NCI-H460 (cell line): ENCODE results near the gene ANKRD28. TPM values are rescaled to one million over a fixed set of nuclear protein-coding genes. Genes with fewer than 3 reads are reported as not detected.
"Not testable (repeated sequence)": the region's sequence is repeated elsewhere in the genome, so short reads cannot be mapped to it uniquely, and the experiment has no call there.

Experiments used
- DNase-seq: peaks from one replicate; pipeline ENCODE4 v3.0.0-alpha.2; 2016; ENCODE audit warnings: low read depth; ENCODE audit errors: extremely low read depth
- total RNA-seq: library from RNA; depleted of rRNA; stranded (reverse); fragments of >200 nt; shearing (Covaris generic); gene quantifications from 2 replicates; pipeline ENCODE4 v1.2.3, GENCODE V29; 2014

The ANKRD28 gene
- total RNA-seq, 1 experiment from 2014 or later = 58.2 TPM

GRCh38 chr3:15778332-15778858, 19.4 kb downstream of the ANKRD28 start:
- DNase-seq = no peak

GRCh38 chr3:15774931-15775560, 22.7 kb downstream of the ANKRD28 start:
- not testable (repeated sequence) for DNase-seq

GRCh38 chr3:15771444-15771843, 26.3 kb downstream of the ANKRD28 start:
- DNase-seq = no peak

- DNase-seq = no peak
Measured at GRCh38 chr3:15769256-15769915, 28.4 kb downstream of the ANKRD28 start.

- DNase-seq = peak; percentile 75
Measured at GRCh38 chr3:15768421-15769255, 29.1 kb downstream of the ANKRD28 start.

GRCh38 chr3:15766406-15766805, 31.4 kb downstream of the ANKRD28 start:
- no peak for DNase-seq

GRCh38 chr3:15758295-15758694, 39.5 kb downstream of the ANKRD28 start:
- no peak for DNase-seq

GRCh38 chr3:15757824-15758223, 40.0 kb downstream of the ANKRD28 start:
- DNase-seq = no peak

- no peak for DNase-seq
Measured at GRCh38 chr3:15756505-15756904, 41.3 kb downstream of the ANKRD28 start.

- DNase-seq = no peak
Measured at GRCh38 chr3:15755780-15756179, 42.0 kb downstream of the ANKRD28 start.

- no peak for DNase-seq
Measured at GRCh38 chr3:15755181-15755580, 42.6 kb downstream of the ANKRD28 start.

GRCh38 chr3:15754047-15754446, 43.7 kb downstream of the ANKRD28 start:
- peak; percentile 24 for DNase-seq

GRCh38 chr3:15753056-15753710, 44.6 kb downstream of the ANKRD28 start:
- no peak for DNase-seq

- no peak for DNase-seq
Measured at GRCh38 chr3:15750879-15751278, 46.9 kb downstream of the ANKRD28 start.

- DNase-seq = no peak
Measured at GRCh38 chr3:15750143-15750542, 47.6 kb downstream of the ANKRD28 start.

GRCh38 chr3:15745896-15746295, 51.9 kb downstream of the ANKRD28 start:
- DNase-seq = not testable (repeated sequence)

- DNase-seq = no peak
Measured at GRCh38 chr3:15744176-15744575, 53.6 kb downstream of the ANKRD28 start.

GRCh38 chr3:15743587-15744009, 54.2 kb downstream of the ANKRD28 start:
- DNase-seq = no peak

- not testable (repeated sequence) for DNase-seq
Measured at GRCh38 chr3:15742236-15742635, 55.5 kb downstream of the ANKRD28 start.

GRCh38 chr3:15738616-15739005, 59.2 kb downstream of the ANKRD28 start:
- DNase-seq = not testable (repeated sequence)

GRCh38 chr3:15731024-15731423, 66.8 kb downstream of the ANKRD28 start:
- DNase-seq = no peak
